ENCODE data around the gene C11orf97.

- TF ChIP-seq CTCF (IDR thresholded peaks at IDR 0.05 in 2 of 3, conservative IDR thresholded peaks at IDR 0.05 in 1 of 3; ENCODE audit: insufficient read depth in 2 of 3, low read depth in 1 of 3, low read length in 3 of 3) (no peak), REST (IDR thresholded peaks at IDR 0.05; ENCODE audit: borderline replicate concordance) (no peak), REST (CRISPR knock-in tag; IDR thresholded peaks at IDR 0.05; ENCODE audit: low read depth) (no peak), ZBTB11 (CRISPR knock-in tag; IDR thresholded peaks at IDR 0.05) (no peak), ZBTB43 (CRISPR knock-in tag; IDR thresholded peaks at IDR 0.05) (no peak), PRDM10 (IDR thresholded peaks at IDR 0.05; ENCODE audit: partially characterized antibody) (no peak), POLR2A (conservative IDR thresholded peaks at IDR 0.05) (no peak), SMAD1 (IDR thresholded peaks at IDR 0.05; ENCODE audit: low read depth, low read length, partially characterized antibody) (no peak), FOXK2 (conservative IDR thresholded peaks at IDR 0.05 in 1 of 2, IDR thresholded peaks at IDR 0.05 in 1 of 2; ENCODE audit: low read depth in 2 of 2) (no peak), CBX5 (IDR thresholded peaks at IDR 0.05; ENCODE audit: borderline replicate concordance, low read depth) (no peak), ZNF23 (CRISPR knock-in tag; IDR thresholded peaks at IDR 0.05) (no peak)
These were observed 51.7 kb downstream of the C11orf97 start for GRCh38 chr11:94563848-94564467.
